Left ventricle myocardium superior (tissue), 1 donor: ENCODE data around the gene TALDO1. TPM values are rescaled to one million over a fixed set of nuclear protein-coding genes. Genes with fewer than 3 reads are reported as not detected.

ENCODE experiments used
- ATAC-seq: fragments of 200-7000 bp; cut with Tn5 transposase; one replicate; pipeline ENCODE4 v1.9.1; 2020; ENCODE audit warnings: mild to moderate bottlenecking, moderate library complexity
- DNase-seq: peaks from one replicate; pipeline ENCODE4 v3.0.0-alpha.2; 2020
- intact Hi-C: fragments of 100-400 bp; cut with micrococcal nuclease; formaldehyde crosslinking; loops from one replicate; pipeline ENCODE4 v1.11.0; 2022
- total RNA-seq: library from RNA; stranded (reverse); fragmentation: NEBNext Ultra II Directional; extraction: Animal tissue kit (Norgen Biotek cat#: 25700); gene quantifications from one replicate; pipeline ENCODE4 v1.2.1, GENCODE V29; 2021
- donor health status: DM: no; HTN: yes; CAD: no; lungs with severe emphysema.

Gene TALDO1
- total RNA-seq, 1 donor from 2014 or later: 103 TPM

DNA sequence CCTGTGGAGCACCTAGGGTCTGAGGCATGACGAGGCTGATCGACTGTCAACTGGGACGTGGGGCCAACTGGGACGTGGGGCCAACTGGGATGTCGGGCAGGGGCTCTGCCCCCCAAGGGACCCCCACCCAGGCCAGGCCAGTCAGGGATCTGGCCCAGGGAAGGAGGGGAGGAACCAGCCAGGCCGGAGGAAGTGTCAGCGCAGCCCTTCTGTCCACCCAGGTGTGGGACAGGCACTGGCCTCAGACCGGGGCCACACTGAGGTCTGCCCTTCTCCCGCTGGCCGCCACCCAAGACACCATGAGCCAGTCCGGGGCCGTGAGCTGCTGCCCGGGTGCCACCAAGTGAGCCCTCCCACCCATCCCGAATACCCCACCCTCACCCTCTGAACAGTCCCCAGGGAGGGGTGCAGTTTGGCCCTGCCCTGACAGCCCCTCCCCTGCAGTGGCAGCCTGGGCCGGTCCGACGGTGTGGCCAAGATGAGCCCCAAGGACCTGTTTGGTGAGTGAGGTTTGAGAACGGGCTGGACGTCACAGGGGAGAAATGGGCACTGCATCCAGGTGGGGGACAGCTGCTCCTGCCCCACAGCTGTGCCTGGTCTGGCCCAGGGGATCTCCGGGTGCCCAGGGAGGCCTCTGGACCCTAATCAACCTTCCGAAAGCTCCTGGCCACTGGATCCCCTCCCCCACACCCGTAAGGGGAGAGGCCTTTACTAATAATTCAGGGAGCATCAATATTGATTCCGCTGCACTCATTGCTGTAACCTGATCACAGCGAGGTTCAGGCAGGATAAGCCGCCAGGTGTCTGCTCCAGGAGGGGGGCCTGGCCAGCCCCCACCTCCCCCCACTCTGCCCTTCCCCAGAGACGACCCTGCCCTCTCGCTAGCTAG is 37.9 kb upstream of the TALDO1 start:
- intact Hi-C loops: no loop called here
- ATAC-seq (no peak), DNase-seq (no peak)

DNA sequence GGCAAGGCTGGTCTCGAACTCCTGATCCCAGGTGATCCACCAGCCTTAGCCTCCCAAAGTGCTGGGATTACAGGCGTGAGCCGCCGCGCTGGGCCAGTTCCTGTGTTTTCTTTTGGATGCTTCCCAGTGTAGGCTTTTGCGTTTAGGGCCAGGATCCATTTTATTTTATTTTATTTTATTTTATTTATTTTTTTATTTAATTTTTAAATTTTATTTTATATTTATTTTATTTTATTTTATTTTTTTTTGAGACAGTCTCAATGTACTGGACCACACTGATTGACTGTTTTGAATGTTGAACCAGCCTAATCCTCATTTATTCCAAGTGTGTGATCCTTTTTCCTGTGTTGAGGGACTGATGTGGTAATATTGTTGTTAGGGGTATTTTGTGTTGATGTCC is 32.8 kb upstream of the TALDO1 start:
- intact Hi-C loops: no loop called here
- DNase-seq (no peak), ATAC-seq (no peak)

DNA sequence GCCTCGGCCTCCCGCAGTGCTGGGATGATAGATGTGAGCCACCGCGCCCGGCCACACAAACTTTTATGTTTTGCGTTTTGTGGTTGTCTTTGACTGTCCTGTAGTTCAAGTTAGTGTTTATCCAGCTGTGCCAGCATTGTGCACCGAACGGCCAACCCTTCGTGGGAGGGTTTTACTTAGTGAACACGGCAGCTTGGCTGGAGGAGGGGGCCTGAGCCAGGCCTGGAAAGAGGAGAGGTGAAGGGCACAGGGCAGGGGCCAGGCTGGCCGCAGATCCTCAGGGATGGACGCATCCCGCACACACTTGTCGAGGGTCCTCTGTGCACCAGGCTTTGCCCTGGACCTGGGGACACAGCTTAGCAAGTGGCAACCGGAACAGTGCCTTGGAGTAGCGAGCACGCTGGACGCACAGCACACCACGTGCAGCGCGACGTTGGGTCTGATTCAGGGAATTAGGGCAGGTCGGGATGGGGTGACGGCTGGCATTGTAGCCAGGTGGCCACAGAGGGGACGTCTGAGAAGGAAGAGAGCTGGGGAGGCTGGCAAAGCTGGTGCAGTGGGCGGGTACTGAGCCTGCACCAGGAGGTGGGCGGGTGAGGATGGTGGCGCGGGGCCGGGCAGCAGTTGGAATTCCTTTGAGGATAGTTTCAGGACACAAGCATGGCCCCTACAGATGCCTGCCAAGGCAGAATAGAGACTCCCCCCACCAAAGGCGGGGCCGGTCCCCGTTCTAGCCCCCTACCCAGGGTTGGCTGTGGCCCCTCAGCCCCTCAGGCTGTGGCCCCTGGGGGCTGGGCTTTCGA is 27.8 kb upstream of the TALDO1 start:
- no peak for ATAC-seq
- intact Hi-C loops: no loop called here
- no peak for DNase-seq

DNA sequence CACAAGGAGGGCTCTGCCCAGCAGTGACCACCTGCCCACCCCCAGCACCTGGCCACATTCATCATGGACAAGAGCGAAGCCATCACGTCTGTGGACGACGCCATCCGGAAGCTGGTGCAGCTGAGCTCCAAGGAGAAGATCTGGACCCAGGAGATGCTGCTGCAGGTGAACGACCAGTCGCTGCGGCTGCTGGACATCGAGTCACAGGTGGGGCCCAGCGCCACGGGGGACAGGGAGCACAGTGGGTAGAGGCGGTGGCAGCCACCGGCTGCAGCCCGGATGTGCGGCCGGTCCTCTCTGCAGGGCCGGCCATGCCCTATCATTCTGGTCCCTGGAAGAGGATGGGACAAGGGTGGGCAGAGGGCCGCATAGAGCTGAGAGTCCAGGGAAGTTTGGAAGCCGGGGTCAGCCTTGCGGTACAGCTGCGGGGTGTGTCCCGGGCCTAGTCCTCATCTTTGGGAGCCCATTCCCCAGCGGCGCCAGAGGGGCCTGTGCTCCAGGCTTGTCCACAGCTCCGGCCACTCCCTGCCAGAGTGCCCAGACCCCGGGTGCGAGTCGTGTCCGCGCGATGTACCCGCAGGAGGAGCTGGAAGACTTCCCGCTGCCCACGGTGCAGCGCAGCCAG is 27.1 kb upstream of the TALDO1 start:
- ATAC-seq: no peak
- DNase-seq: peak; percentile 27
- intact Hi-C loops: no loop called here

DNA sequence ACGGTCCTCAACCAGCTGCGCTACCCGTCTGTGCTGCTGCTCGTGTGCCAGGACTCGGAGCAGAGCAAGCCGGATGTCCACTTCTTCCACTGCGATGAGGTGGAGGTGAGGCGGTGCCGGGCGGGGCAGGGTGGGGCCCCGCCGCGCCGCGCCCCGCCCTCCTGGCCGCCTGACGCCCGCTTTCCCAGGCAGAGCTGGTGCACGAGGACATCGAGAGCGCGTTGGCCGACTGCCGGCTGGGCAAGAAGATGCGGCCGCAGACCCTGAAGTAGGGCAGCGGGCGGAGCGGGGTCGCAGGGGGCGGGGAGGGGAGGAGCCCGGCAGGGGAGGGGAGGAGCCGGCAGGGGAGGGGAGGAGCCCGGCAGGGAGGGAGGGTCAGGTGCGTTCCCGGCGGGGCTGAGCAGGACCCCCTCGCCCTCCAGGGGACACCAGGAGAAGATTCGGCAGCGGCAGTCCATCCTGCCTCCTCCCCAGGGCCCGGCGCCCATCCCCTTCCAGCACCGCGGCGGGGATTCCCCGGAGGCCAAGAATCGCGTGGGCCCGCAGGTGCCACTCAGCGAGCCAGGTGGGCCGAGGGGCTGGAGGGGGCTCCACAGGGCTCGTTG is 26.5 kb upstream of the TALDO1 start:
- intact Hi-C loops: no loop called here
- ATAC-seq (peak; percentile 26), DNase-seq (peak; percentile 43)

DNA sequence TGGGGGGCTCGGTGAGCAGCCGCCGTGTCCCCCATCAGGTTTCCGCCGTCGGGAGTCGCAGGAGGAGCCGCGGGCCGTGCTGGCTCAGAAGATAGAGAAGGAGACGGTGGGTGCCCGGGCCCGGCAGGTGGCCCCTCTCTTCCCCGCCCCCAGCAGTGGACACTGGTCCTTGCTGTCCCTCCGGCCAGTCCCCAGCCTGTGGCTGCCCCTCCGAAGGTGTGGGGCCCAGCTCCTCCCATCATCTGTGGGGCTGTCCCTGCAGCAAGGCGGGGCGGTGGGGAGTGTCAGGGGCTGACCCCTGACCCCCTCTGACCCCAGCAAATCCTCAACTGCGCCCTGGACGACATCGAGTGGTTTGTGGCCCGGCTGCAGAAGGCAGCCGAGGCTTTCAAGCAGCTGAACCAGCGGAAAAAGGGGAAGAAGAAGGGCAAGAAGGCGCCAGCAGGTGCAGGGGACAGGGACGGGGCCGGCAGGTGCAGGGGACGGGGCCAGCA is 26.0 kb upstream of the TALDO1 start:
- ATAC-seq: no peak
- no peak for DNase-seq
- intact Hi-C loops: no loop called here

DNA sequence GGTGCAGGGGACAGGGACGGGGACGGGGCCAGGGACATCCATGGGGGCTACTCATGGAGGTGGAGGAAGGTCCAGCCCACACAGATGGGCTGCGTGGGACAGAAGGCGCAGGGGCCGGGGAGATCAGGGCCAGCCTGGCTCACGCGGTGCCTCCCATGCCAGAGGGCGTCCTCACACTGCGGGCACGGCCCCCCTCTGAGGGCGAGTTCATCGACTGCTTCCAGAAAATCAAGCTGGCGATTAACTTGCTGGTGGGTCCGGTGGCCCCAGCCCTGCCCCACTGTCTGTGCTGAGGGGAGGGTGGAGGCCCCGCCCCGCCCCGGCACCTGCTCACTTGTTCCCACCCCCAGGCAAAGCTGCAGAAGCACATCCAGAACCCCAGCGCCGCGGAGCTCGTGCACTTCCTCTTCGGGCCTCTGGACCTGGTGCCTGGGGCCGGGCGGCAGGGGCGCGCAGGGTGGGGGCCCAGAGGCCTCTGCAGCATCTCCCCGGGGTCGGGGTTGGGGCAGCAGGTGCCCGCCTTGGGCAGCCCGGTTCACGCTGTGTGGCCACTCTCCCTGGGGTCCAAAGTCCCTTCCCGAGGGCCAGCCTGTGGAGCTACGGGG is 25.4 kb upstream of the TALDO1 start:
- DNase-seq (peak; percentile 57), ATAC-seq (no peak)
- intact Hi-C loops: no loop called here

DNA sequence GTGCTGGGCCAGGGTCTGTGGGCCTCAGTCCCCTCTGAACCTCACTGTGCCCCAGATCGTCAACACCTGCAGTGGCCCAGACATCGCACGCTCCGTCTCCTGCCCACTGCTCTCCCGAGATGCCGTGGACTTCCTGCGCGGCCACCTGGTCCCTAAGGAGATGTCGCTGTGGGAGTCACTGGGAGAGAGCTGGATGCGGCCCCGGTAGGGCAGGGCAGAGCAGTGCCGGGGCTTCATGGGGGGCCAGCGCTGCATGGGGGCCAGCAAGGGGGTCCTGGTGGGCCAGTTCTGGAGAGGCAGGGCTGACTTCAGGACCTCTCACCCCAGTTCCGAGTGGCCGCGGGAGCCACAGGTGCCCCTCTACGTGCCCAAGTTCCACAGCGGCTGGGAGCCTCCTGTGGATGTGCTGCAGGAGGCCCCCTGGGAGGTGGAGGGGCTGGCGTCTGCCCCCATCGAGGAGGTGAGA is 24.9 kb upstream of the TALDO1 start:
- ATAC-seq (no peak), DNase-seq (no peak)
- intact Hi-C loops: no loop called here

DNA sequence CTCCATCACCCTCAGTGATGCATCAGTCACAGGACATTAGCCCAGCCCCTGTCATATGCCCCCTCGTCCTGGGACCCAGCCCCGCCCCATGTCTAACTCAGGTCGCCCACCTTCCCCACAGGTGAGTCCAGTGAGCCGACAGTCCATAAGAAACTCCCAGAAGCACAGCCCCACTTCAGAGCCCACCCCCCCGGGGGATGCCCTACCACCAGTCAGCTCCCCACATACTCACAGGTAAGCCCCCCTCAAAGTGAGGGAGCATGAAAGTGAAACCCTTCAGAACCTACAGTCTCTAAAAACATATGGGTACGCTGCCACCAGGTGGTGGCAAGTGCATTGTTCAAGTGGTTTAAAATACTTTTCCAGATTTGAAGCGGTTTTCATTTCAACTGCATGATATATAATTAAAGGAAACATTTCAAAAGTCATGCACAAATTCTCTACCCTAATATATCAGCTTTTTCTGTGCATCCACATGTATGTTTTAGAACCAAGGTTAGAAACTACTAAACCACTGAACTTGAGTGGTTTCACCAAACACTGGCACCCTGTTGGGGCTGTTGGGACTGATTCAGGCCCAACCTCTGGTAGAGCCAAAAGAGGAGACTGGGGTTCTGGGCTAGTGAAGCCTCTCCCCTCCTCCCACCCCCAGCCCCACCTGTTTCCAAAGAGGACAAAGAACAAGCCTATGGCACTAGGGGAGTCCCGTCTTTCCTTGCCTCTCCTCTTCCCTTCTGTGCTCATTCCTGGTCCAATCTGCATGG is 24.0 kb upstream of the TALDO1 start:
- intact Hi-C loops: no loop called here
- ATAC-seq (no peak), DNase-seq (peak; percentile 58)

DNA sequence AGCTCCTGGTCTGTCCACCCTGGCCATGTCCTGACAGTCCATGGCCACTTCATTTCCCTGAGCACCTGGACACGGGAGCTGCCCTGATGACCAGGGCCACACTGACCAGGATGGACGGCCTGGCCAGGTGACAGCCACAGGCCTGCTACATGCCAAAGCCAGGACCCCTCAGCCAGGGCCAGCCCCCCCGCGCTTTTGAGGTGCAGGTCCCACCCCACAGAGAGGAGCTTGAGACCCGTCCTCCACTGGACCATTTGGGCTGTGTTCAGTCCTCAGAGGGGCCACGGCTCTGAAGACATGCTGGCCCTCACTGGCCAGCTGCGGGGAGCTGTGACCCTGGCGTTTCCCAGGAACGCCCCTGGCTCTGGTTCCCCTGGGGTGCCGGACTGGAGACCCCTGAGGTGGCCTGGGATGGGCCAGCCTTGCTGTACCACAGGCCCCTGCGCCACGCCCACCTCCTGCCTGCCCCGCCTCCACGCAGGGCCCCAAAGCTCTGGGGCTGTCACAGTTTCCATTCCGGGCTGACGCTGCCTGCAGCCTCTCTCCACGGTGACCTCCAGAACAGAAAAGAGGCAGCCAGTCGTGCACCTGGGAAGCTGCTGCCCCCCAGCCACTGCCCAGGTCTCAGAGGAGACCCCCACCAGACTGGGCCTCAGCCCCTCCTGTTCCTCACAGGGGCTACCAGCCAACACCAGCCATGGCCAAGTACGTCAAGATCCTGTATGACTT is 23.1 kb upstream of the TALDO1 start:
- no peak for ATAC-seq
- intact Hi-C loops: no loop called here
- peak; percentile 29 for DNase-seq

DNA sequence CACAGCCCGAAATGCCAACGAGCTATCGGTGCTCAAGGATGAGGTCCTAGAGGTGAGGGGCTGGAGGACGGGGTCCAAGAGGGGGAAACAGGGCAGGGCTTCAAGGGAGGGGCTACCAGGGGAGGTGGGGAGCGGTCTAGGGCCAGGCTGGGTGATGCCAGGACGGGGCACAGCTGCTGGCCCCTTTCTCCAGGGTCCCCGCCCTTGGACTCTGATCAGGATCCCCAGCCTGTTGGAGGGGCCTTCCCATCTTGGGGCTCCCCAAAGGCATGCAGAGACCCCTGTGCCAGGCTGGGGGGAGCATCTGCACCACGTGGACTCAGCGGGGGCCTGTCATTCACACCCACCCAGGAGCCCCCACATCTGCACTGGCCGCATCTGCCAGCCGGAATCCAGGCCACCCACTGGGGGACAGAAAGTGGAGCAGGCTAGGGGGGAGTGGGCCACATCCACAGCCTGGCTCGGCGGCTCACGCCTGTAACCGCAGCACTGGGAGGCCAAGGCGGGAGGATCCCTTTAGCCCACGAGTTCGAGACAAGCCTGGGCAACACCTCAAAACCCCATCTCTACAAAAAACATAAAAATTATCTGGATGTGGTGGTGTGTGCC is 22.4 kb upstream of the TALDO1 start:
- DNase-seq: no peak
- intact Hi-C loops: no loop called here
- ATAC-seq: no peak

DNA sequence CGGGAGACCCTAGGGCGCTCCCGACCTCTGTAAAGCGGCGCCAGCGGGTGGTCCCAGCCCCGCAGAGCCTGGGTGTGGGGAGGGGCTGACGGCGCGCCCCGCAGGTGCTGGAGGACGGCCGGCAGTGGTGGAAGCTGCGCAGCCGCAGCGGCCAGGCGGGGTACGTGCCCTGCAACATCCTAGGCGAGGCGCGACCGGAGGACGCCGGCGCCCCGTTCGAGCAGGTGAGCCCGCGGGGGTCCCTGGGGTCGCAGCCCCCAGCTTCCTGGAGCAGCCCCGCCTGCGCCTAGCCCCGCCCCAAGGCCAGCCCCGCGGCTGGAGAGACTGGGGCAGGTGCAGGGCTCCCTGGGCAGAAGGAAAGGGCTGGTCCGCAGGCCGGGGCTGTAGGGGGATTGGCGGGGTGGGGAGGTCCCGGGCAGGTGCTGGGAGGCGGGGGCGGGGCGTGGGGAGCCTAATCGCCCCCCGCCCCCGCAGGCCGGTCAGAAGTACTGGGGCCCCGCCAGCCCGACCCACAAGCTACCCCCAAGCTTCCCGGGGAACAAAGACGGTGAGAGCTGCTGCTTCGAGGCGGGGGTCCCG is 21.6 kb upstream of the TALDO1 start:
- intact Hi-C loops: no loop called here
- DNase-seq (no peak), ATAC-seq (no peak)

DNA sequence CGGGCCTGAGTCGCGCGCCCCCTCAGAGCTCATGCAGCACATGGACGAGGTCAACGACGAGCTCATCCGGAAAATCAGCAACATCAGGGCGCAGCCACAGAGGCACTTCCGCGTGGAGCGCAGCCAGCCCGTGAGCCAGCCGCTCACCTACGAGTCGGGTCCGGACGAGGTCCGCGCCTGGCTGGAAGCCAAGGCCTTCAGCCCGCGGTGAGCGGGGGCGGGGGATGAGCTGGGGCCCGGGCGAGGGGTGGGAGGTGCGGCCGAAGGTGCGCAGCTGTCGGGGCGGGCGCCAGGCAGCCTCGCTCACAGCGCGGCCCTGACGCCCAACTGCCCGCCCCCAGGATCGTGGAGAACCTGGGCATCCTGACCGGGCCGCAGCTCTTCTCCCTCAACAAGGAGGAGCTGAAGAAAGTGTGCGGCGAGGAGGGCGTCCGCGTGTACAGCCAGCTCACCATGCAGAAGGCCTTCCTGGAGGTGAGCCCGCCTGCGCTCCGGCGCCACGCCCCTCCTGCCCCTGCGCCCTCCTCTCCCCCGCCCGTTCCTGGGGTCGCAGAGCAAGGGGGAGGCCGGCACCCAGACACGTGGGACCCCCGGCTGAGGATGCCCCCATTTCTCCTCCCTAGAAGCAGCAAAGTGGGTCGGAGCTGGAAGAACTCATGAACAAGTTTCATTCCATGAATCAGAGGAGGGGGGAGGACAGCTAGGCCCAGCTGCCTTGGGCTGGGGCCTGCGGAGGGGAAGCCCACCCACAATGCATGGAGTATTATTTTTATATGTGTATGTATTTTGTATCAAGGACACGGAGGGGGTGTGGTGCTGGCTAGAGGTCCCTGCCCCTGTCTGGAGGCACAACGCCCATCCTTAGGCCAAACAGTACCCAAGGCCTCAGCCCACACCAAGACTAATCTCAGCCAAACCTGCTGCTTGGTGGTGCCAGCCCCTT is 20.7 kb upstream of the TALDO1 start:
- ATAC-seq (no peak), DNase-seq (peak; percentile 50)
- intact Hi-C loops: no loop called here

DNA sequence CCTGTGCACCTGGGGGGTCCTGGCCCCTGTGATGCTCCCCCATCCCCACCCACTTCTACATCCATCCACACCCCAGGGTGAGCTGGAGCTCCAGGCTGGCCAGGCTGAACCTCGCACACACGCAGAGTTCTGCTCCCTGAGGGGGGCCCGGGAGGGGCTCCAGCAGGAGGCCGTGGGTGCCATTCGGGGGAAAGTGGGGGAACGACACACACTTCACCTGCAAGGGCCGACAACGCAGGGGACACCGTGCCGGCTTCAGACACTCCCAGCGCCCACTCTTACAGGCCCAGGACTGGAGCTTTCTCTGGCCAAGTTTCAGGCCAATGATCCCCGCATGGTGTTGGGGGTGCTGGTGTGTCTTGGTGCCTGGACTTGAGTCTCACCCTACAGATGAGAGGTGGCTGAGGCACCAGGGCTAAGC is 20.0 kb upstream of the TALDO1 start:
- peak; percentile 27 for DNase-seq
- no peak for ATAC-seq
- intact Hi-C loops: no loop called here

DNA sequence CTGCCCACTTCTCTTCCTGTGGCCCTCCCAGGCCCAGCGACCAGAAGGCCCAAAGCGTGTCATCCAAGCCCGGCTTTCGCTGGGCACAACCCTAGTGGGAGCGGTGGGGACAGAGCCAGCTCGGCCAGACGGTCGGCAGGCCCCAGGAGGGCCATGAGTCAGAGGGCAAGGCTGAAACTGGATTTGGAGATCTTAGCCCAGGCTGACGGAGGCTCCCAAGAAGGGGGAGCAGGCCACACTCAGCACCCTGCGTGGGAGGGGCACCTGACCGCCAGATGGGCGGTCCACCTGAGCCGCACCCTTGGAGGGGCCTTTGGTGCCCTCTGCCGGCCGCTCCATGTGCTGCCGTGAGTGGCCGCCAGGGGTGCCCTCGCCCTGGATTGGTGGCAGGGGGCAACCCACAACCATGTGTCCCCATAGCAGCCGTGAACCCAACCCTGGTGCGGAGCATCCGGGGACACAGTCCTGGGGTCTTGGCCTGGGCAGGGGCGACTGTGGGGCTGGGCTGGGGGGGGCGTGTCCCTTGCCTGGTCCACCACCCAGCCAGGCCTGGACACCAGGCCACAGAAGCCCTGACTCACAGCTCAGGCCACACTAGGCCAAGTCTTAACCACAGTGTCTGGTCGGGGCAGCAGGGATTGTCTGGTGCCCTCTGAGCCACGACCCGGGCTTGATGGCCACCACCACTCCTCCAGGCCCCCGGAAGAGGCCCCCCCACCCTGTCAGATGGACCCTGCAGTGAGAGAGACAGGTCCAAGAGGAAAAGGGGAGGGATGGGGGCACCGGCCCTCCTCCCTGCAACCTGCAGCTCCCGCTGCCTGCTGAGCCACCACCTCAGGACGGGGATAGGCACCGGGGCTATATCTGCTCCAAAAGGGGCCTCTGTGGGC is 19.2 kb upstream of the TALDO1 start:
- intact Hi-C loops: no loop called here
- ATAC-seq (peak; percentile 88), DNase-seq (peak; percentile 90)
